Peyer's patch (tissue), 4 donors: ENCODE data around the gene RSPH1. TPM values are rescaled to one million over a fixed set of nuclear protein-coding genes. Genes with fewer than 3 reads are reported as not detected.
A peak's percentile ranks its signal among the peaks of the same experiment; 100 is the strongest.

ENCODE experiments used
- DNase-seq, 3 donors: peaks; one replicate each; pipeline ENCODE4 v3.0.0-alpha.2; 2017 to 2019
- H3K27ac ChIP-seq, 4 donors: fragments of 200-600 bp; sonication (generic); one replicate each; pipeline ENCODE4 v1.5.1; 2016 to 2019
- H3K27me3 ChIP-seq, 2 donors: fragments of 200-600 bp; sonication (generic); one replicate each; pipeline ENCODE4 v1.5.1; 2019
- H3K36me3 ChIP-seq, 3 donors: fragments of 200-600 bp; sonication (generic); one replicate each; pipeline ENCODE4 v1.5.1; 2016 to 2019
- H3K4me1 ChIP-seq, 4 donors: fragments of 200-600 bp; sonication (generic); one replicate each; pipeline ENCODE4 v1.5.1; 2016 to 2019
- H3K4me3 ChIP-seq, 4 donors: fragments of 200-600 bp; sonication (generic); 1 replicate in 3 of 4; 2 replicates in 1 of 4; pipeline ENCODE4 v1.5.1; 2016 to 2019; ENCODE audit warnings: mild to moderate bottlenecking in 1 of 4
- H3K9me3 ChIP-seq, 4 donors: fragments of 200-600 bp; sonication (generic); one replicate each; pipeline ENCODE4 v1.5.1; 2016 to 2019; ENCODE audit warnings: mild to moderate bottlenecking in 1 of 4
- CTCF ChIP-seq, 6 experiments: fragments of 450-650 bp in 4 of 6; fragments of 200-600 bp in 2 of 6; sonication (generic) in 1 of 6; IDR thresholded peaks; one replicate each; pipeline ENCODE4 v1.5.1; 2017 to 2019; ENCODE audit warnings: antibody characterized with exemption in 6 of 6, mild to moderate bottlenecking in 3 of 6, moderate library complexity in 1 of 6
- POLR2A ChIP-seq, 2 donors: fragments of 450-650 bp; IDR thresholded peaks; one replicate each; pipeline ENCODE4 v1.5.1; 2017; ENCODE audit warnings: antibody characterized with exemption in 2 of 2, mild to moderate bottlenecking in 2 of 2, moderate library complexity in 2 of 2
- total RNA-seq, 4 donors: library from RNA; depleted of rRNA; stranded (reverse); fragments of >200 nt; gene quantifications; one replicate each; pipeline ENCODE4 v1.1.0, GENCODE V29; 2016

Gene RSPH1
- total RNA-seq, 4 donors from 2014 or later, result 2.5 to 11.0 (median 6.7) TPM

DNA sequence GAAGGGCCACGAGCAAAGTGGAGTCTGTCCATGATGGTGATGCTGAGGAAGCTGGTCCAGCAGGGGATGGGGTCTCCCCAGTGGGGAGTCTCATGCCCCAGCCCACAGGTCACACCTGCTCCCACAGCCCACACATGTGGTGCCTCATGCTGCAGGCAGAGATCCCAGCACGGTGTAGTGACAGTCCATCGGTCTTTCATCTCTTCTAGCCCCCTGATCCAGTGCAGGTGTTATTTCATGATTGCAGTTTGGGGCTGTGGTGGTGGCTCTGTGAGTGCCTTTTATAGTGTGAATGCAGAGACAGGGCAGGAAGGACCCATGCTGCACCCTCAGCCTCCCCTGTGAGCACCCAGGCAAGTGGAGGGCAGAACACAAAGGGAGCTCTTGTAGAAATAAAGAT is 47.3 kb downstream of the RSPH1 start:
- Histone ChIP-seq H3K4me3 (no peak overlapping the region), H3K4me1 (peaks cover 0 to 6% (median 1%) of the 10 kb centered on the region in 4 donors), H3K36me3 (no peaks in the 10 kb centered on the region), H3K27ac (no peak overlapping the region), H3K27me3 (no peaks in the 10 kb centered on the region), H3K9me3 (no peaks in the 10 kb centered on the region)
- DNase-seq, result peak in 1 of 3 donors; percentile 35
- TF ChIP-seq CTCF (IDR thresholded peaks at IDR 0.05) (no peak), POLR2A (IDR thresholded peaks at IDR 0.05) (no peak)

DNA sequence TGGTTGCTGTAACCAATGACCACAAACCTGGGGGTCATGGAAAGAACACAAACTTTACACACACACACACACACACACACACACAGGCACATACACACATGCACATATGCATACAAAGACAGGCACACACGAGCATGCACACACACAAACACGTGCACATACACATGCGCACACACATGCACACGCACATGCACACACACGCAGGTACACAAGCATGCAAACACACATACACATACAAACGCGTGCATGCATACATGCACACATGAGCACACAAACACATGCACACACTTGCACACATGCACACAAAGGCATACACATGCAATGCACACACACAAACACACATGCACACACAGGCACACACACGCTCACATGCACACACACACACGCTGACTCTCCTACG is 48.3 kb downstream of the RSPH1 start:
- TF ChIP-seq CTCF (IDR thresholded peaks at IDR 0.05) (no peak), POLR2A (IDR thresholded peaks at IDR 0.05) (no peak)
- peaks cover 0 to 4% (median 0%) of the 10 kb centered on the region in 4 donors for H3K4me1 ChIP-seq
- H3K27me3 ChIP-seq, result no peaks in the 10 kb centered on the region
- H3K4me3 ChIP-seq, result no peak overlapping the region
- H3K27ac ChIP-seq, result no peak overlapping the region
- DNase-seq, result peak in 1 of 3 donors; percentile 15
- no peaks in the 10 kb centered on the region for H3K9me3 ChIP-seq
- no peaks in the 10 kb centered on the region for H3K36me3 ChIP-seq

GRCh38 chr21:42447182-42447581 is 48.8 kb downstream of the RSPH1 start:
- TF ChIP-seq CTCF (IDR thresholded peaks at IDR 0.05) (no peak), POLR2A (IDR thresholded peaks at IDR 0.05) (no peak)
- no peak overlapping the region for H3K4me3 ChIP-seq
- peak in 1 of 3 donors; percentile 21 for DNase-seq
- no peaks in the 10 kb centered on the region for H3K27me3 ChIP-seq
- peaks cover 0 to 4% (median 0%) of the 10 kb centered on the region in 4 donors for H3K4me1 ChIP-seq
- no peaks in the 10 kb centered on the region for H3K9me3 ChIP-seq
- no peak overlapping the region for H3K27ac ChIP-seq
- H3K36me3 ChIP-seq, result no peaks in the 10 kb centered on the region

GRCh38 chr21:42446531-42446930 is 49.5 kb downstream of the RSPH1 start:
- Histone ChIP-seq H3K4me1 (peaks cover 0 to 4% (median 0%) of the 10 kb centered on the region in 4 donors), H3K27me3 (no peaks in the 10 kb centered on the region), H3K4me3 (no peak overlapping the region), H3K36me3 (no peaks in the 10 kb centered on the region), H3K27ac (no peak overlapping the region), H3K9me3 (no peaks in the 10 kb centered on the region)
- DNase-seq, result no peak
- no peak for TF ChIP-seq CTCF (IDR thresholded peaks at IDR 0.05)
- no peak for TF ChIP-seq POLR2A (IDR thresholded peaks at IDR 0.05)

DNA sequence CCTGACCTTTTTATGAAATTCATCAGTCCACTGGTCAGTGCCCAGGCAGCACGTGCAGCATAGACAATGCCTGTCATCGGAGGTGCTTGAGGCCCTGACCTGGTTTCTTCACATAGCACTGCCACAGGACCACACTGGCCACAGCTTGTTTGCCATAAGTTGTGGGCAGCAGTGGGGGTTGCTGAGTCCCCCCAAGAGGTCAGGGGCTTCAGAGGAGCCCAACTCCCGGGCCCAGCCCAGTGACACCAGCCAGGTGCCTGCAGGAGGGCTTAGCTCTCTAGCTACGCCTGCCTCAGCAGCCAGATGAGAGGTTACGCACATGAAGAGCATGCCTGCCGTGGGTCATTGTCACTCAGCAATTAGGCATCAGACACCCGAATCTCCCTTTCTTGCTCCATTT is 50.7 kb downstream of the RSPH1 start:
- no peaks in the 10 kb centered on the region for H3K9me3 ChIP-seq
- no peaks in the 10 kb centered on the region for H3K27me3 ChIP-seq
- peaks cover 0 to 4% (median 0%) of the 10 kb centered on the region in 4 donors for H3K4me1 ChIP-seq
- H3K27ac ChIP-seq, result no peak overlapping the region
- no peaks in the 10 kb centered on the region for H3K36me3 ChIP-seq
- no peak for TF ChIP-seq CTCF (IDR thresholded peaks at IDR 0.05)
- TF ChIP-seq POLR2A (IDR thresholded peaks at IDR 0.05), result no peak
- no peak overlapping the region for H3K4me3 ChIP-seq
- DNase-seq, result peak in 2 of 3 donors; percentile 19 to 31

DNA sequence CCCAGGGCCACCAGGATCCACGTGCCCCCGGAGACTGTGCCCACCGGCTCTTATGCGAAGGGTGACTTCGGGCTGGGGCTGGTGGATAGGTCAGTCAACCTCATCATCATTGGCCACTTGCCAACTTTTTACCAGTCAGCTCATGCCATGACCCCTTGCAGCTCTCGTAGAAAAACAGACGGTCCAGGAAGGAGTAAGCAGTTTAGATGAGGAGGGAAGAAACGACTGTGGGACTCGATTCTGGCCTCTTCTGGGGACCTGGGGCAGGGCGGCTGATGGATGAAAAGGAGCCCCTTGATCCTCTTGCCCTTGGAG is 51.3 kb downstream of the RSPH1 start:
- H3K9me3 ChIP-seq, result no peaks in the 10 kb centered on the region

More for the DNA sequence above, 51.3 kb downstream of the RSPH1 start:
- no peaks in the 10 kb centered on the region for H3K36me3 ChIP-seq
- no peaks in the 10 kb centered on the region for H3K27me3 ChIP-seq
- H3K27ac ChIP-seq, result no peak overlapping the region
- DNase-seq, result peak in 1 of 3 donors; percentile 3
- H3K4me3 ChIP-seq, result no peak overlapping the region
- TF ChIP-seq POLR2A (IDR thresholded peaks at IDR 0.05), result no peak
- no peak for TF ChIP-seq CTCF (IDR thresholded peaks at IDR 0.05)
- H3K4me1 ChIP-seq, result peaks cover 0 to 2% (median 0%) of the 10 kb centered on the region in 4 donors
